A549 treated with CpdA at 1 μM for 4 hours (cell line): ENCODE data around the gene NIT2. TPM values are rescaled to one million over a fixed set of nuclear protein-coding genes. Genes with fewer than 3 reads are reported as not detected.

Experiments used
- total RNA-seq: library from RNA; stranded (reverse); fragments of 200-300 nt; extraction: Qiagen RNA extraction; gene quantifications from 5 replicates; pipeline ENCODE4 v1.2.3, GENCODE V29; 2022; ENCODE audit warnings: low read depth

Gene NIT2
- total RNA-seq, result 64.4 to 91.8 TPM (median 87.7 TPM) in 5 replicates

GRCh38 chr3:100334488-100335351 is at the start of gene NIT2:
Gene NIT2, plus strand, starts transcription at chr3:100334757. Its CDS starts 35 bp downstream, at chr3:100334792.

GRCh38 chr3:100400780-100401673 is 66.5 kb downstream of the NIT2 start, which contains the start of the genes LNP1 and TOMM70:
Gene LNP1, plus strand, starts transcription at chr3:100401539. Its CDS starts 28,191 bp downstream, at chr3:100429730.
Gene TOMM70, minus strand, starts transcription at chr3:100401089. Its CDS starts 140 bp downstream, at chr3:100400949.

Other genes with a start within 250 kb of the NIT2 start
- gene FILIP1L, start 220.3 kb upstream of the NIT2 start, total RNA-seq, result 0.06 to 0.45 TPM (median 0.07 TPM) in 5 replicates
- 13.3 to 15.1 TPM (median 13.7 TPM) in 5 replicates for gene TBC1D23, start 73.8 kb upstream of the NIT2 start, total RNA-seq
- 49.1 to 61.2 TPM (median 50.6 TPM) in 5 replicates for gene TOMM70, start 66.3 kb downstream of the NIT2 start, total RNA-seq
- gene LNP1, start 66.8 kb downstream of the NIT2 start, total RNA-seq, result 0.79 to 1.1 TPM (median 0.85 TPM) in 5 replicates
- 2.1 to 3.8 TPM (median 2.9 TPM) in 5 replicates for gene TMEM45A, start 157.9 kb downstream of the NIT2 start, total RNA-seq